ENCODE measurements around the gene HOOK2. TPM values are rescaled to one million over a fixed set of nuclear protein-coding genes. Genes with fewer than 3 reads are reported as not detected.
A peak's percentile ranks its signal among the peaks of the same experiment; 100 is the strongest.

The HOOK2 gene
- total and polyA plus RNA-seq, 9 of the 15 experiments (the other 6 are each of a cell fraction or from before 2014, with no cell fraction given): 1.3 to 17.2 (median 9.9) TPM

DNA sequence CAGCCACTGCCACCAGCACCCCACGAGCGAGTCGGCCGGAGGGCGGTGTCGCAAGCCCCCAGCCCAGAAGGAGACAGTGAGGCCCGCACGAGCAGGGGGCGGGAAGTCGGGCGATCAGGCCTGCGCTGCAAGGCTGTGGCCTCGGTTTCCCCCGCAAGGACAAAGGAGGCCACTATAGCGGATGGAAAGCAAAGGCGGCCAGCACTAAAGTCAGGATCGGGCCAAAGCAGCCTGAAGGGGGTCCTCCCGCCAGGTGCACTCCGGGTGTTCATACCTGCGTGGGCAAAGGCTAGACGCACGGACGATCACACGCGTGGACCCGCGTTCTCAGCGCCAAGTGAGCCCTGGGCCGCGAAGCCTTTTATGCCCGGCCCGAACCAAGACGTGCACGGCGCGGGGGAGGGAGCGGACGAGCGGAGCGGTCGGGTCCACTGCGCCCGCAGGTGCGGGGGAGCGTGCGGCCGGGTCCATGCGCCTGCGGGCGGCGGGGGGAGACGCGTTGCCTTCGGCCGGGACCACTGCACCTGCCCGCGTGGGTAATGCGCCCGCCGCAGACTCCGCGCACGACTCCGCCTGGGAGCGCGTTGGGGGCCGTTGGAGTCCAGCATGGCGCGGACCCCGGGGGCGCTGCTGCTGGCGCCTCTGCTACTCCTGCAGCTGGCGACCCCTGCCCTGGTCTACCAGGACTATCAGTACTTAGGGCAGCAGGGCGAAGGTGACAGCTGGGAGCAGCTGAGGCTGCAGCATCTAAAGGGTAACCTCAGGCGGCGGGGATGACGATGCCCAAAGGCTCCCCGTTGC is 26.3 kb upstream of the HOOK2 start, which contains the start of the genes PRDX2 and THSD8 (continued):
- TF ChIP-seq, protein P1, sequence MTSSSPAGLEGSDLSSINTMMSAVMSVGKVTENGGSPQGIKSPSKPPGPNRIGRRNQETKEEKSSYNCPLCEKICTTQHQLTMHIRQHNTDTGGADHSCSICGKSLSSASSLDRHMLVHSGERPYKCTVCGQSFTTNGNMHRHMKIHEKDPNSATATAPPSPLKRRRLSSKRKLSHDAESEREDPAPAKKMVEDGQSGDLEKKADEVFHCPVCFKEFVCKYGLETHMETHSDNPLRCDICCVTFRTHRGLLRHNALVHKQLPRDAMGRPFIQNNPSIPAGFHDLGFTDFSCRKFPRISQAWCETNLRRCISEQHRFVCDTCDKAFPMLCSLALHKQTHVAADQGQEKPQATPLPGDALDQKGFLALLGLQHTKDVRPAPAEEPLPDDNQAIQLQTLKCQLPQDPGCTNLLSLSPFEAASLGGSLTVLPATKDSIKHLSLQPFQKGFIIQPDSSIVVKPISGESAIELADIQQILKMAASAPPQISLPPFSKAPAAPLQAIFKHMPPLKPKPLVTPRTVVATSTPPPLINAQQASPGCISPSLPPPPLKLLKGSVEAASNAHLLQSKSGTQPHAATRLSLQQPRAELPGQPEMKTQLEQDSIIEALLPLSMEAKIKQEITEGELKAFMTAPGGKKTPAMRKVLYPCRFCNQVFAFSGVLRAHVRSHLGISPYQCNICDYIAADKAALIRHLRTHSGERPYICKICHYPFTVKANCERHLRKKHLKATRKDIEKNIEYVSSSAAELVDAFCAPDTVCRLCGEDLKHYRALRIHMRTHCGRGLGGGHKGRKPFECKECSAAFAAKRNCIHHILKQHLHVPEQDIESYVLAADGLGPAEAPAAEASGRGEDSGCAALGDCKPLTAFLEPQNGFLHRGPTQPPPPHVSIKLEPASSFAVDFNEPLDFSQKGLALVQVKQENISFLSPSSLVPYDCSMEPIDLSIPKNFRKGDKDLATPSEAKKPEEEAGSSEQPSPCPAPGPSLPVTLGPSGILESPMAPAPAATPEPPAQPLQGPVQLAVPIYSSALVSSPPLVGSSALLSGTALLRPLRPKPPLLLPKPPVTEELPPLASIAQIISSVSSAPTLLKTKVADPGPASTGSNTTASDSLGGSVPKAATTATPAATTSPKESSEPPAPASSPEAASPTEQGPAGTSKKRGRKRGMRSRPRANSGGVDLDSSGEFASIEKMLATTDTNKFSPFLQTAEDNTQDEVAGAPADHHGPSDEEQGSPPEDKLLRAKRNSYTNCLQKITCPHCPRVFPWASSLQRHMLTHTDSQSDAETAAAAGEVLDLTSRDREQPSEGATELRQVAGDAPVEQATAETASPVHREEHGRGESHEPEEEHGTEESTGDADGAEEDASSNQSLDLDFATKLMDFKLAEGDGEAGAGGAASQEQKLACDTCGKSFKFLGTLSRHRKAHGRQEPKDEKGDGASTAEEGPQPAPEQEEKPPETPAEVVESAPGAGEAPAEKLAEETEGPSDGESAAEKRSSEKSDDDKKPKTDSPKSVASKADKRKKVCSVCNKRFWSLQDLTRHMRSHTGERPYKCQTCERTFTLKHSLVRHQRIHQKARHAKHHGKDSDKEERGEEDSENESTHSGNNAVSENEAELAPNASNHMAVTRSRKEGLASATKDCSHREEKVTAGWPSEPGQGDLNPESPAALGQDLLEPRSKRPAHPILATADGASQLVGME (CRISPR knock-in tag; IDR thresholded peaks at IDR 0.05): peak; percentile 38; the same call in 1 of the 2 replicates
- TF ChIP-seq SMARCE1 (IDR thresholded peaks at IDR 0.05) (no peak), MYC (IDR thresholded peaks at IDR 0.05; ENCODE audit: low read depth, low read length) (peak; percentile 78), MYC (CRISPR knock-in tag; IDR thresholded peaks at IDR 0.05; ENCODE audit: borderline replicate concordance, low read depth) (peak; percentile 73; the same call in 1 of the 2 replicates), KDM5B (IDR thresholded peaks at IDR 0.05; ENCODE audit: insufficient replicate concordance, low read depth, low read length) (peak; percentile 99), TCF7 (IDR thresholded peaks at IDR 0.05; ENCODE audit: borderline replicate concordance) (0 out of 2 replicates have a peak, but pooled peaks have one; percentile 57), HMG20B (CRISPR knock-in tag; IDR thresholded peaks at IDR 0.05) (no peak), TBP (optimal IDR thresholded peaks at IDR 0.05; ENCODE audit: low read depth, low read length) (peak; percentile 95), ZNF75A (CRISPR knock-in tag; IDR thresholded peaks at IDR 0.05) (no peak), RNF2 (IDR thresholded peaks at IDR 0.05) (peak; percentile 83), NR2F6 (CRISPR knock-in tag; IDR thresholded peaks at IDR 0.05) (no peak)
- TF ChIP-seq, protein P2, sequence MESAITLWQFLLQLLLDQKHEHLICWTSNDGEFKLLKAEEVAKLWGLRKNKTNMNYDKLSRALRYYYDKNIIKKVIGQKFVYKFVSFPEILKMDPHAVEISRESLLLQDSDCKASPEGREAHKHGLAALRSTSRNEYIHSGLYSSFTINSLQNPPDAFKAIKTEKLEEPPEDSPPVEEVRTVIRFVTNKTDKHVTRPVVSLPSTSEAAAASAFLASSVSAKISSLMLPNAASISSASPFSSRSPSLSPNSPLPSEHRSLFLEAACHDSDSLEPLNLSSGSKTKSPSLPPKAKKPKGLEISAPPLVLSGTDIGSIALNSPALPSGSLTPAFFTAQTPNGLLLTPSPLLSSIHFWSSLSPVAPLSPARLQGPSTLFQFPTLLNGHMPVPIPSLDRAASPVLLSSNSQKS (CRISPR knock-in tag; IDR thresholded peaks at IDR 0.05): no peak
- TF ChIP-seq, protein P3, sequence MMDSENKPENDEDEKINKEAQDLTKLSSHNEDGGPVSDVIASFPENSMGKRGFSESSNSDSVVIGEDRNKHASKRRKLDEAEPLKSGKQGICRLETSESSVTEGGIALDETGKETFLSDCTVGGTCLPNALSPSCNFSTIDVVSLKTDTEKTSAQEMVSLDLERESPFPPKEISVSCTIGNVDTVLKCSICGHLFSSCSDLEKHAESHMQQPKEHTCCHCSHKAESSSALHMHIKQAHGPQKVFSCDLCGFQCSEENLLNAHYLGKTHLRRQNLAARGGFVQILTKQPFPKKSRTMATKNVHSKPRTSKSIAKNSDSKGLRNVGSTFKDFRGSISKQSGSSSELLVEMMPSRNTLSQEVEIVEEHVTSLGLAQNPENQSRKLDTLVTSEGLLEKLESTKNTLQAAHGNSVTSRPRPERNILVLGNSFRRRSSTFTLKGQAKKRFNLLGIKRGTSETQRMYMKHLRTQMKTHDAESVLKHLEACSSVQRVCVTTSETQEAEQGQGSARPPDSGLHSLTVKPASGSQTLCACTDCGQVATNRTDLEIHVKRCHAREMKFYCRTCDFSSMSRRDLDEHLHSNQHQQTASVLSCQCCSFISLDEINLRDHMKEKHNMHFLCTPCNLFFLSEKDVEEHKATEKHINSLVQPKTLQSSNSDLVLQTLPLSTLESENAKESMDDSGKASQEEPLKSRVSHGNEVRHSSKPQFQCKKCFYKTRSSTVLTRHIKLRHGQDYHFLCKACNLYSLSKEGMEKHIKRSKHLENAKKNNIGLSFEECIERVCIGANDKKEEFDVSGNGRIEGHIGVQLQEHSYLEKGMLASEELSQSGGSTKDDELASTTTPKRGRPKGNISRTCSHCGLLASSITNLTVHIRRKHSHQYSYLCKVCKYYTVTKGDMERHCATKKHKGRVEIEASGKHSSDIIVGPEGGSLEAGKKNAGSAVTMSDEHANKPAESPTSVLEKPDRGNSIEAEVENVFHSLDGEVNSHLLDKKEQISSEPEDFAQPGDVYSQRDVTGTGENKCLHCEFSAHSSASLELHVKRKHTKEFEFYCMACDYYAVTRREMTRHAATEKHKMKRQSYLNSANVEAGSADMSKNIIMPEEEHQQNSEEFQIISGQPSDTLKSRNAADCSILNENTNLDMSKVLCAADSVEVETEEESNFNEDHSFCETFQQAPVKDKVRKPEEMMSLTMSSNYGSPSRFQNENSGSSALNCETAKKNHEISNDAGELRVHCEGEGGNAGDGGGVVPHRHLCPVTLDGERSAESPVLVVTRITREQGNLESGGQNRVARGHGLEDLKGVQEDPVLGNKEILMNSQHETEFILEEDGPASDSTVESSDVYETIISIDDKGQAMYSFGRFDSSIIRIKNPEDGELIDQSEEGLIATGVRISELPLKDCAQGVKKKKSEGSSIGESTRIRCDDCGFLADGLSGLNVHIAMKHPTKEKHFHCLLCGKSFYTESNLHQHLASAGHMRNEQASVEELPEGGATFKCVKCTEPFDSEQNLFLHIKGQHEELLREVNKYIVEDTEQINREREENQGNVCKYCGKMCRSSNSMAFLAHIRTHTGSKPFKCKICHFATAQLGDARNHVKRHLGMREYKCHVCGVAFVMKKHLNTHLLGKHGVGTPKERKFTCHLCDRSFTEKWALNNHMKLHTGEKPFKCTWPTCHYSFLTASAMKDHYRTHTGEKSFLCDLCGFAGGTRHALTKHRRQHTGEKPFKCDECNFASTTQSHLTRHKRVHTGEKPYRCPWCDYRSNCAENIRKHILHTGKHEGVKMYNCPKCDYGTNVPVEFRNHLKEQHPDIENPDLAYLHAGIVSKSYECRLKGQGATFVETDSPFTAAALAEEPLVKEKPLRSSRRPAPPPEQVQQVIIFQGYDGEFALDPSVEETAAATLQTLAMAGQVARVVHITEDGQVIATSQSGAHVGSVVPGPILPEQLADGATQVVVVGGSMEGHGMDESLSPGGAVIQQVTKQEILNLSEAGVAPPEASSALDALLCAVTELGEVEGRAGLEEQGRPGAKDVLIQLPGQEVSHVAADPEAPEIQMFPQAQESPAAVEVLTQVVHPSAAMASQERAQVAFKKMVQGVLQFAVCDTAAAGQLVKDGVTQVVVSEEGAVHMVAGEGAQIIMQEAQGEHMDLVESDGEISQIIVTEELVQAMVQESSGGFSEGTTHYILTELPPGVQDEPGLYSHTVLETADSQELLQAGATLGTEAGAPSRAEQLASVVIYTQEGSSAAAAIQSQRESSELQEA (IDR thresholded peaks at IDR 0.05; ENCODE audit: low read depth): no peak
